ENCODE data around the gene WDR11.

DNA sequence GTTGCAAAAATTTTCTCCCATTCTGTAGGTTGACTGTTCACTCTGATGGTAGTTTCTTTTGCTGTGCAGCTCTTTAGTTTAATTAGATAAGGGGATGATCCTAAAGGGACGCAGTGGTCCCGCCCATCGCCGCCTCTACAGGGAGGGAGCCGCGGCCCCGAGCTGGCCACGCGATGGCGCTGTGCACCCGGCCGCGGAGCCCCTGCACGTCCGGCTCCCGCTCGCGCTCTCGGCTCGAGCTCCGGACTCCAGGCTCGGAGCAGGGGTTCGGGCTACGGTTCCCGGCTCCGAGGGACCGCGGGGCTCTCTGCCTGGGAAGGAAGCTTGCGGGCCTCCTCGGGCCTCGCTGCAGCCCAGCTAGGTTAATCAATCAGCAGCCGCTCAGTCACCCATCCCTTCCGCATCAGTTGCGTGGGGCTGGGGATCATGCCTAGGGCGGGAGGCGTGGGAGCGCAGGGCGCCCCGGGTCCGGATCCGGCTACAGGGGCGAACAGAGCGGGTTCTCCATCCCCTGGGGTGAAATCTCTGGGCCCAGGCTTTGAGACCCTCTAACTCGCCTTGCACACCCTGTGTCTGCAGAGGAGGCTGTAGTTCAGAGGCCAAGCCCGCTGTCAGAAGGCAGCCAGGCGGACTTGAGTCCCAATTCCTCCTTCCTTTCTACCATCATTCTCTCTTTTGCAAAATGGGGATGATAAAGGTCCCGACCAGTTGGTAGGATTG lies 97.9 kb downstream of the WDR11 start:
- TF ChIP-seq CTCF (IDR thresholded peaks at IDR 0.05) (peak; percentile 83 to 94 (median 89)), POLR2A (IDR thresholded peaks at IDR 0.05) (no peak)

Measured in right lobe of liver (tissue), 4 donors.